ENCODE results near the gene TAGLN2.

Gene TAGLN2

DNA sequence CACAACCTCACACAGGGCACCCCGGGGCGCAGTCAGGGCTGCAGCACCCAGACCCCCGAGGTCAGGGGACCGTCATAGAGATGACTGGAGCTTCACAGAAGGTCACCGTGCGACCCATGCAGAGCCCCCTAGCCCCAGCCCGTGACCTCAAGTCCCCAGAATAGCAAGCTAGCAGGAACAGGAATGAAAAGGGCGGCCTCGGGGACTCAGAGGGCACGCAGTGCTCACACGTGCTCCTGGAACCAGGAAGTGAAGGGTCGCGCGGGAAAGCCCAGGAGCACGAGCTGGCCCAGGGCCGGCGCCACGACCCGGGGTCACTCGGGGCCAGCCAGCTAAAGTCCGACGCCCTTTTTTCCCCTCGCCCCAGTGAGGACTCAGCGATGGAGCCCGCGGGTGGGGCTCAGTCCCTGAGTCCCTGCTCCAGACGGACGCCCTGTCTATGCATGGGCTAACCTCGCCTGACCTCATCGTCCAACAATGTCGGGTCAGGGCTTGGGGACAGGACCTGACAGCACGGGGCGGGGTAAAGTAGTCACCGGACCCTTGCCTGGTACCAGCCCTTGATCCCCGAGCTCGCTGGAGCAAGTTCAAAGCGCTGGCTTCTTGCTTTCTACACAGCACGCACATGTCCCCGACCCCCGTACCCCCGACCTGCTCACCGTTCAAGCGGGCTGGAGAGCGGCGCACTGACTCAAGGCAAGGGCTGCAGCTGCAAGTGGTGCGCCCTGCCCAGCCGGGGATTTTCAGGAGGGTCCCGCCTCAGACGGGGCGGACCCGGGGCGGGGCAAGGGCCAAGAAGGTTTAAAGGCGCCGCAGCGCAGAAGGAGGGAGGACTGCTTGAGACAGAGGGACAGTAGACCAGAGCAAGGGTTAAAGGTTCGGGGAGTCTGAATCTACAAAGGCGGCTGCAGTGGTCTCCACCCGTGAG, at the start of gene TAGLN2:
Gene TAGLN2, minus strand, starts transcription at position 717 of the 928 bp plus-strand sequence. CDS start 4,998 bp downstream, outside the sequence.
- DNase-seq (ENCODE audit: low spot score): peak; percentile 86

DNA sequence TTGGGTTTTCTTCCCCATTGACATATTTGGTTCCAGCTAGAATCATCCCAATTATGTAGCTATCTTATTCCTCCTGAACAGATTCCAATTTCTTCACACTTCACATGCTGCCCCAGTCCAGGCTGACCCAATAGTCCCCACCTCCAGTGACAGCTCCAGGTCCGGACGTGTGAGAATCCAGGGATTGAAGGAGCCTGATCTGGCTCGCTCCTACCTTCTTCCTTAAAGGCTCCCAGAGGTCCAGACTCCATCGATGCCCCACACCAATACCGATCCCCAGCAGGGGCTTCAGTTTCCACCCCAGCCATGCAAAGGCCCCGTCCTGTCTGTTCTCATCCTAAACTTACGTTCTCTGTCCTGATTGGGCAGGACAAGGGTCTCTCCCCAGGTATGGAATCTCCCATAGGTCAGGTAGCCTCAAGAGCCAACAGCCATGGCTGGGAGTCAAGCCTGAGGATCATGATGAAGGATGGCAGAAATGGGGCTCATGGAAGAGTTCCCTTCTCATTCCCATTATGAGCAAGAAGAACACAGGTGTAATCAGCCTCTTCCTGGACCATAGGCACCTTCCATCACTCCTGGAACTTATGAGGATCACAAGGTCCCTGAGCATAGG, 49.2 kb upstream of the TAGLN2 start:
- DNase-seq (ENCODE audit: low spot score): no peak

DNA sequence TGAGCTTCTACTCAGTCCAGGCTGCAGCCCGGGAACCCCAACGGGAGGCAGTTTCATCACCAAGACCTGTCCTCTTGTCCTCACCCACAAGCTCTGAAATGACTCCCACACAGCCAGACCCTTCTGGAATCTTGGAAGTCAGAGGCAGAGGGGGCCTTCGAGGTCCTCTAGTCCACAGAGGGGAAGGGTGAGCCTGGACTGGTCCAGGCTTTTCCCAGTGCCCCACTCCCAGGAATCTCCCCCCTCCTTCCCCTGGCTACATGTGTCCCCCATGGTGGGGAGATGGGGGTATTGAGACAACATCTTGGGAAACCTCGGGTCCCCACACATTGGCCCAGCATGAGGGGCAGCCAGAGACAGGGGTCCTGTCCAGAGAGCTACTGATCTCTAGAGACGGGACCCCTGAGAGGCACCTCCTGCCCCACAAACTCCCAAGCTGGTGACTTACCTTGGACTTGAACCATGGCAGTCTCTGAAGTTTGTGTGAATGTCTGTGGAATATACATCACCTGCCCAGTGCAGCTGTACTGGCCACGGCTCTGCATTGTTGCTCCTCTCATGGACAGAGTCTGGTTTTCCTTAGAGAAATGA, 48.1 kb upstream of the TAGLN2 start:
- DNase-seq (ENCODE audit: low spot score): no peak

DNA sequence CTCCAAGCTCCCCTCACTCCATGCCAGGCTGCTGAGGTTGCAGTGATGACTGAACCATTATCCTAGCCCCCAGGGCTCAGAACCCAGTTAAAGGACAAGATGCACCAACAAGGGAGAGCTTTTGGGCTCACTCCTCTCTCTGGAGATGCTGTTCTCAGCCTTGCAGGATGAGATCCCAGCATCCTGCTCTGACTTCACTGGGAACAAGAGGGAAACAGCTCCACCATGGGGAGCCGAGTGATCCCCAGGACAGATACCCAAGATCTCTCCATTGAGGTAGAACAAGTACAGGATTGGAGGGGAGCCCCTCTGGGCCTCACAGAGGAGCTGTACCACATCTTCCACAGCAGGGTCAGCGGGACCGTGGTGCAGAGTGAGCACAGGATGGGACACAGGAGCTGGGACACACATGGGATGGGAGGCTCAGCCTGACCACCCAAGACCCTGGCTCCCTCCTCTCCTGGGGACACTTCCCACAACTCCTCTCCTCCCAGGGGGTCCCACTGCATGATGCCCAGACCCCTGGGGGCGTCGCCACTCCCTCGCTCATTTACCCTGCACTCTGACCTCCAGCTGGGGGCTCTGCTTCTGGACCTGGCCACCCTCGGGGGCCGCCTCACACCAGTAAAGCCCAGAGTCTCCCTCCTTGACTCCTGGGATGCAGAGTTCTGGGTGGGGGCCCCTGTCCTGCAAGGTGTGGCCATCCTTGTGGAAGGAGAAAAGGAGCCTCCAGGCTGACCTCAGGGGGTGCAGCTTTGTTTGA, 47.3 kb upstream of the TAGLN2 start:
- no peak for DNase-seq (ENCODE audit: low spot score)

DNA sequence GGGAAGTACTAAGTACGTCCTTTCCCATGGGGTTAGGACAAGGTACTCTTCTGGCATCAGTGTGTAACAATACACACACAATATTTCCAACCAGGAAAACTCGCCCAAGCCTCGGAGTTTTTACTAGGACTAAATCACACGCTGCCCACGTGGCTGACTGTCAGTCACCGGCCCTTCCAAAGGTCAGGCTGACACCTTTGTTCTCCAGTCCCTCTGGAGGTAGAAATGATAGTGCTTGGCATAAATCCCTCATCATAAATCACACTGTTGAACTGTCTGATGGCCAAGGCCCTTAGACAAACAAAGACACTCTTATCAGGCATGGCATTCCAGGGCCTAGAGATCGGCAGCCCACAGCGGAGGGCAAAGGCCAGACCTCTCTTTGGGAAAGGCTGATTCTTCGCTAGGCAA, 45.6 kb upstream of the TAGLN2 start:
- no peak for DNase-seq (ENCODE audit: low spot score)

DNA sequence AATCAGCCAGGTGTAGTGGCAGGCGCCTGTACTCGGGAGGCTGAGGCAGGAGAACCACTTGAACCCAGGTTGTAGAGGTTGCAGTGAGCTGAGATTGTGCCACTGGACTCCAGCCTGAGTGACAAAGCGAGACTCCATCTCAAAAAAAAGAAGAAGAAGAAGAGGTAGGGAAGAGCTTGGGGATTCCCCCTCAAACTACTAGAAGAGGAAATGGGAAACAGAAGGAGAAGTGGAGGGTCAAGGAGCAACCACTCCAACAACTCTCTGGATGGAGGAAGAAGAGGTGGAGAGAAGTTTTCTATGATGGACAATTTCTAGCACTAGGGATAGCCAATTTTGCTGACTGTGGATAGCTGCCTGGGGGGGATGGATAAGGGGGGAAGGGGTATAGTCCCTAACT, 43.6 kb upstream of the TAGLN2 start:
- DNase-seq (ENCODE audit: low spot score): no peak

DNA sequence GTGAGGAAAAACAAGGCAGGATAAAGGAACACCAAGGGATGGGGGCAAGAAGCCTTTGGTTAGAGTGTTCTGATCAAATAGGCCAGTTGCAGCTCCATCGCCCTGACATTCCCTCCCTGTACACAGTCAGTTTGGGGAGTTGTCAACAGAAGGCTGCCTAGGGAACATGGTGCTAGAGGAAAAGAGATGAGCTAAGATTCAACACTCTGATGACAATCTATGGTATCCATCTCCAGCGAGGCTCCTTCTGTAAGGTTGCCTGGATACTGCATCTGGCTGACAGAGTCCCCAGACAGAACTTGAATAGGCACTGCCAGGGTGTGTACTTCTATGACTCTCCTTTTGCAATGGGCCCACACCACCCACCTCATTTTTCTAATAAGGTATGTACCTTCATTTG, 40.0 kb upstream of the TAGLN2 start:
- DNase-seq (ENCODE audit: low spot score): no peak

DNA sequence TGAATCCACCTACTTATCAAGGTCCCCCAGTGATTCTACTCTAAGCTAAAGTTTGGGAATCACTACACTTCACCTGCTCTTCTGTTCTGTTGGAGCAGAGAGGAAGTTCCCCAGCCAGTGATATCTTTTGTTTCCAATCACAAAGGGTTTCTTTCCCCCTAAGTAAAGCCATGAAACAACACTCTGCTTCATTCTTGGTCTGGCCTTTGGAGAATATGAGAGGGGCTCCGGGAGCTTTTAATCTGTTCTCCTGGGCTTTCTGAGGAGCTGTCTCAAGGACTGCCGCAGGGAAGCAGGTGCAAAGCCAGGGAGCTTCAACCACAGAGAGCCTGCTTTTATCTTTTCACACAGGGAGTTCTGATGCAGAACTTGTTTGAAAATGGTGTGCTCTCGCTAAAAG, 38.8 kb upstream of the TAGLN2 start:
- DNase-seq (ENCODE audit: low spot score): no peak

DNA sequence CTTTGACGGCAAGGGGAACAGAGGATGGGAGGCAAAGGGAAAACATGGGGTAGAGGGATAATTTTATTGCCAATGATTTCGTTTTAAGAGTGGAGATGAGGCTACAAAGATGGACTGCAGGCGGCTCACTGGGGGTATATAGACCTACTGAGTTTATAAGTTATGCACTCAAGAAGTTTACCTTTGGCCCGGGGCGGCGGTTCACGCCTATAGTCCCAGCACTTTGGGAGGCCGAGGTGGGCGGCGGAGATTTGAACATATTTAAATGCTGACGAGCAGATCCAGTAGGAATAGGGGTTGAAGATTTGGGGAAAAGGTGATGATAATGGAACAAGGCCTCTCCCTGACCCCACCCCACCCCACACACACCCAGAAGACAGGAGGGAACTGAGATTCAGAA, 36.9 kb upstream of the TAGLN2 start:
- DNase-seq (ENCODE audit: low spot score): no peak

DNA sequence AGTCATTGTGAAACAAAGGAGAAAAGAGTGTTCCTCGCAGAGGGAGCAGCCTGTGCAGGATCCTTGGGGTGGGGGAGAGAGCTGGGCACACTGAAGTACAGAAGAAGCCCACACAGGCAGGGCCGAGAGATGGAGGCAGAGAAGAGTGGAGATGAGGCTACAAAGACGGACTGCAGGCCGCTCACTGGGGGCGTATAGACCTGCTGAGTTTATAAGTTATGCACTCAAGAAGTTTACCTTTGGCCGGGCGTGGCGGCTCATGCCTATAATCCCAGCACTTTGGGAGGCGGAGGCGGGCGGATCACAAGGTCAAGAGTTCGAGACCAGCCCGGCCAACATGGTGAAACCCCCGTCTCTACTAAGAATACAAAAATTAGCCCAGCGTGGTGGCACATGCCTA, 36.3 kb upstream of the TAGLN2 start:
- no peak for DNase-seq (ENCODE audit: low spot score)

DNA sequence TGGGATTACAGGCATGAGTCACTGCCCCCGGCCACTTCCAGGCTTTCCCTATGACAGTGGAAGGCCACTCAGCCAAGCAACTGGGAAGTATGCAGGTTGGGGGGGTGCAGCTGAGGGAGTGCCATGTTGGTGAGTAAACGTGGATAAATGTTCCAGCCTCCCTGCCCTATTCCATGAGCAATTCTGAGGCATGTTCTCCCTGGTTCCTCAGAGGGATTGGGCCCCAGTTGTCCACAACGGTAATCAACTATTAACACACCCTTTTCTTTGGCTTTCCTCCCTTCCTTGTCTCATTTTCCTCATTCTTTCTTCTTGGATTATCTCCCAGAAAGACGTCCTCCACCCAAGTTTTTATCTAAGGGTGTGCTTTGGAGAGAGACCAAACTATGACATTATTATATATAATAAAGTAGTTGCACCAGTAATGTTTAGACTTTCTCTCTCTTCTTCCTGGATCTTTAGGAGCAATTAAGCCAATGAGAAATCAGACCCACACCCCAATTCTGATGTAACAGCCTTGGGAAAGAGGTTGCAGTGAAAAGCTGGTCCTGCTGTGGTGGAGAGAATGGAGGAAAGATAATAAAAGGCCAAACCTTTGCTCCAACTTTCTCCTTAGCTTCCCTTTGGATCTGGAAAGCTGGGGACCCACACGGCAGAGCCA, 35.5 kb upstream of the TAGLN2 start:
- DNase-seq (ENCODE audit: low spot score): peak; percentile 3

DNA sequence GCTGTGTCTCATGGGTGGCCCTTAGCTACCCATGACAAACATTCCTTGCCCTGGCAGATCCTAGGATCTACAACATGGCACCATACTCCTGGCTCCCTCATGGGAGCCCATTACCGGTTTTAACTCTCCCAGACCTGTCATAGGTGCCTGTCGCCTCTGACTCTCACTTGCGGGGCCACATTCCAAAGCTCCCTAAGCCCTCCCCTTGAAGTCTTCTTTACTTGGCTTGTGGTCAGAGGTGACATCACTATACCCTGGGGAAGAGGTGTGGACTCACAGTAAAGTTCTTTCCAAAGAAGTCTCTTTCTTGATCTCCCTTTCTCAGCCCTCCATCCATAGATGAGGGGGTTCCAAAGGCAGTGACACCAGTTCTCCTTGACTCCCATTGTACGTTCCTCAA, 34.1 kb upstream of the TAGLN2 start:
- no peak for DNase-seq (ENCODE audit: low spot score)

DNA sequence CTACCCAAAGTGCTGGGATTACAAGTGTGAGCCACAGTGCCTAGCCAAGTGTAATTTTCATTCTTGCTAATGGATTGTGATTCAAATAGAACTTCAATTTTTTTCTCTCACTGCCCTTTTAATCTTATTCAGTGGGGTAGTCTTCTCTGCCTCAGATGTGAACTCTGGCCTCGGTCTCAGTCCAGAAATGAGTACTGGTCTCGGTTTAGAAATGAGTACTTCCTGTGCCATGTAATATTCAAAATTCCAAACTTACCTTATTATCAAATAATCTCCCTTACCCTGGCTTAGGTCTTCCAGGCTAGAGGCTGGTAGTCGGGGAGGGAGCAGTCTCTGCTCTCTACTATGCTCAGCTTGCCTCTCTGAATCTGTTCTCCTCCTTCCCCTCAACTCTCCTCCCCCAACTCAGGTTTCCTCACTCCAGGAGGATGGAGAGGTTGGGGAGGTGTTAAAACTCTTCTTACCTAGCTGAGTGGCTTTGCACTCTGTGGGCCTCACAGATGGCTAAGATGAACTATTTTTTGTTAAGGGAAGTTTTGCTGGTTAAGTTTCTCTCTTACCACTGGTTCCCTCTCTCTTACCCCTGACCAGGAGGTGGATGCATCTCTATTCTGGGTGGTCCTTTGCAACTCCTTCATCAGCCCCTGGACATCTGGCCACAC, 33.5 kb upstream of the TAGLN2 start:
- no peak for DNase-seq (ENCODE audit: low spot score)

DNA sequence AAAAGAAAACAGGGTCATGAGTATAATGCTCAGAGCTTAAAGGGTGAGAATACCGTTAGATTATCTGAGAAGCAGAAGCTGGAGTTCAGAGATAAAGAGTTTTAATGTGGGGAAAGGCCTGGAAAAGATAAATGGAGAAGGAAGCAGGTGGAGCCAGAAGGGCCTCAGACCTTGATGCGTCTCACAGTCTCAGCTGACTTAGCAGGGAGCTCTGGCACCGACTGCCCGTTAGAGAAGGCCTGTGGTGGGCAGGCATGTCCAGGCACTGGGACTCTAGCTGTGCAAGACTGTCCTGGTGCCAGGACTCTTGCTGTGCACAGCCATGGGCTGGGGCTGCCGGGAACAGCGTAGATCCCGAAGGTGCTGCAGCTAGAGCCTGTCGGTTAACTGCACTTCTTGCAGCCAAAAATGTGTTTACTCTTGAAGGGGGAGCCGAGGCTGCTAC, 32.5 kb upstream of the TAGLN2 start:
- no peak for DNase-seq (ENCODE audit: low spot score)

DNA sequence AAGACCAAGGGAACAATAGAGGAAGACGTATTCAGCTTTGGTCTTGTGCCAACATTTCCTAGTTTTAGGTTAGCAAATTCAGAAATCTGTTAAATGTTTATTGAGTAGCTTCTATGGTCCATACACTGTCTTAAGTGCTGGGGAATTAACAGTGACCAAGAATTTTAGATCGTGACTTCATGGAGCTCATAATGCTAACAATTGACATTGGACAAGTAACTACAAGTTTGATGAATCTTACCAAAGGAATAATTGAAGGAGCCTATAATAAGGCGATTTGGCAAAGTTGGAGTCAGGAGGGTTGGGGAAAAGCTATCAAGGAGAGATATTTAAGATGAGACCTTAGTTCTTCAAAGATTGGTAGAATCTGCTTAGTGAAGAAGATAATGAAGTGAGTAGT, 30.1 kb upstream of the TAGLN2 start:
- no peak for DNase-seq (ENCODE audit: low spot score)

DNA sequence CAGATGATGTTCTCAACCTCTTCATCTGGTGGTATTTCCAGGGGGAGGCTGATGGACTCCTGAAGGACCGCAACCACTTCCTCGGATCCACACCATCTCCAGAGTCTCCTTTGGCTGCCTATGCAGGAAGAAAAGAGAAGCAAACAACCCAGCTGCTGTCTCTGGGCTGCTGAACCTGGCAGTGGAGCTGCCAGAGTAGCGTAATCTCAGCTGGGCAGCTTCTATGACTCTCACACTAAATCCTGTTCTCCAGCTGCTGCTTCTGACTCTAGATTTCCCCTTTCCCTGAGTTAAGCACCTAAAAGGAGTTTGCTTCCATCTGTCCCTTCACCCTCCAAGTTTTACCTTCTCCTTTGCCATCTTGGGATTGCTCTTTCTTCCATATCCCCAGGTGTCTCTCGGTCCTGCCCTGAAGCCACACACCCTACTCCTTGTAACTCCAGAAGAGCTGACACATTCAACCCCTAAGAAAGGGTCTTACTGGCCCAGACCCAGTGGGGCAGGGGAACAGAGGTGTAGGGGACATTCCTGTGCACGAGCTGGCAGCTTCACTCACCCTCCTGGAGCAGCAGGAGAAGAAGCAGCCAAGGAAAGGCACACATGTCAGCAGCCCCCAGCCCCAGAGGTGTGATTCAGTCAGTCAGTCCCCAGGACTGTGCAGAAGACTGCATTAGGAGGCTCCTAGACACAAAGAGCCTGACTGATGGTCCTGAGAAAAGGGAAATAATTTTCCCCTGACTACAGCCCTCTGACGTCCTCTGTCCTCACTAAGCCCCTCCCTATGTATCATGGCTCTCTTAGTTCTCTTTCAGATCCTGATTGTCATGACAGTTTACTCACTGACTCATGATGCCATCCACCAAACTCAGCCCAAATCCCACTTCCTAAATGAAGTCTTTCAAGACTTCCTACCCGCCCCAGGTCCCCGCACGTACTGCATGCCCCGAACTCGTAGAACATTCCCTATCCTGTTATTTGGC, 28.5 kb upstream of the TAGLN2 start, which contains the start of gene SLAMF9:
Gene SLAMF9, minus strand, starts transcription at position 702 of the 980 bp plus-strand sequence. Its CDS starts 100 bp downstream, at position 602.
- peak; percentile 2 for DNase-seq (ENCODE audit: low spot score)

DNA sequence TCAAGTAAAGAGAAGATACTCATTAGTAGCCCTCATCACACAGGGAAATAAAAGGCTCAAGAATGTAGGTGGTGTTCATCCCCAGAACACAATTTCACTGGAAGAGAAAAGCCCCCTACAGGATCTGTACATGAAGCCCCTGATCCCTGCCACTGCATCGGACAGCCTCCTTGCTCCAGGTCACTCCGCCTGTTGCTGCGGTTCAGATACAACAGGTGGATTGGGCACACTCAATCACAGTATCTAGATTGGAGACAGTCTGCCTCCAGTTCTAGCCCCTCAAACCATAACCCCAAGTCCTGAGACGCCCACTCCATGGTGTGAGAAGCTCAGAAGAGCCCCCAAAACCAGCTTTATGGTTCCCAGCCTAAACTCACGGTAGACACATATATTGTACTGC, 27.6 kb upstream of the TAGLN2 start:
- no peak for DNase-seq (ENCODE audit: low spot score)

DNA sequence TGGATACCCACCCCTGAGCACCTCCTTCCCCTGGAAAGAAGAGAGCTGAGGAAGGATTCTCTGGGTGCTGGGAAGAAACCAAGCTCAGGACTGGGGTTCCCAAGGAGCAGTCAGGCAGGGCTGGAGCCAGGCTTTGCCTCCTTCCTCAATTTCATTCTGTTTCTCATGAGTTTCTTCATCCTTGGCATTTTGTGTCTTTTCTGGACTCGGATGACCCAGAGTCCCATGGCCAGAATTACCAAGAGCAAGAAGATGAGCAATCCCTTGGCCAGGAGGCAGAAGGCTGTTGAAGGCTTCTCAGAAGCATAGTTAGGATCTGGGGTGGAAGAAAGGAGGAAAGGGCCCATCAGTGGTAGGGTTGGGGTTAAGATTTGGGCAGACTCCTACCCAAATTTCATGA, 26.2 kb upstream of the TAGLN2 start:
- DNase-seq (ENCODE audit: low spot score): no peak

DNA sequence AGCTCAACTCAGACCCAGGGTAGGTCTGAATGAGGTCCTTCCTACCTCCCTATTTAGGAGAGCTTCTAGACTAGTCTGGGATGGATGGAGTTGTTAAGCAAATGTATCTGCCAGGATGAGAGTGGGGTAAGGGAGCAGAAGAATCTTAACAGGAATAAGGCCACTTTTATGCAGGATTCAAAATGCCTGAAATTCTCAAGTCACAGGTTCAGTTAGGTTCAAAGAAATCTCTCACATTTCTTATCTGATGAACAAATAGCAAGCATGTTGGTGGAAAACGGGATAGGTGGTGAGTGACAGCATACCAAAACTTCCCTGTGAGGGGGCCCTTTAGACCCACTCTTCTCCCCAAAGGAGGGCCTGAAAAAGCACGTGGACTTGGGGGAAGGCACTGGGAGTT, 25.7 kb upstream of the TAGLN2 start:
- DNase-seq (ENCODE audit: low spot score): no peak

DNA sequence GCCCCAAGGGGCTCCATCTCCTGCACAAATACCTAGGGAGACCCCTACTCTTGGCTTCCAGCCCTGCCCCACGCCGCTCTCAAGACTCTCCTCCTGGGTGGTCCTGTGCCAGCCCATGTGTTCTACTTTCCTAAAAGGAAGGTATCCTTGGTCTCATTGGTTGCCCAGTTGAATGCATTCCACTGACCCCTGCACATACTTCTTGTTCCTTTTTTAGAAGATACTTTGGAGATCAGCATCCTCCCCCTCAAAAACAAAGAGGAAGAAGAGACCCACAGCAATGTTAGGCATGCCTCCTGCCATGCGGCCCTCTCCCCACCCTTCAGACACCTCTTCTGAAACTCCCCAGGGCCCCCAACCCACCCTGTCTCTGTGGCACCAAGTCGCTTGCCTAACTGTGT, 24.7 kb upstream of the TAGLN2 start:
- DNase-seq (ENCODE audit: low spot score): no peak

Measured in RKO (cell line).